ENCODE measurements around the gene KMT2B.

The KMT2B gene

GRCh38 chr19:35744430-35745327 is 26.9 kb downstream of the KMT2B start:
- peak overlapping the region; percentile 98 for H3K27ac ChIP-seq (ENCODE audit: low read length, poor library complexity, severe bottlenecking)
- H3K36me3 ChIP-seq (ENCODE audit: control insufficient read depth in 1 of 2, insufficient read depth in 2 of 2, low read depth in 1 of 2, low read length in 2 of 2): peaks cover 15 to 21% of the 10 kb centered on the region in 2 experiments
- peak overlapping the region; percentile 87 for H2BK5ac ChIP-seq (ENCODE audit: low read depth, low read length, poor library complexity, severe bottlenecking)
- H3K27me3 ChIP-seq (ENCODE audit: control insufficient read depth in 1 of 2, insufficient read depth in 1 of 2, low read length in 2 of 2): no peaks in the 10 kb centered on the region
- peak overlapping the region; percentile 99 for H3K9ac ChIP-seq (ENCODE audit: low read length)
- peak overlapping the region; percentile 90 for H4K91ac ChIP-seq (ENCODE audit: low read length)
- H3K4me1 ChIP-seq (ENCODE audit: control insufficient read depth, insufficient read depth, low read depth, low read length): peaks cover 25% of the 10 kb centered on the region
- no peak overlapping the region for H2BK12ac ChIP-seq (ENCODE audit: low read length in 2 of 2)
- H3K9me3 ChIP-seq (ENCODE audit: control insufficient read depth, low read length): no peaks in the 10 kb centered on the region
- peak overlapping the region; percentile 99 for H2BK120ac ChIP-seq (ENCODE audit: low read depth, low read length)
- no peak overlapping the region for H3K23ac ChIP-seq (ENCODE audit: low read length in 2 of 2)
- peaks cover 31% of the 10 kb centered on the region for H3K79me1 ChIP-seq (replicated peaks; ENCODE audit: low read length, poor library complexity, severe bottlenecking)
- H3K4me3 ChIP-seq (ENCODE audit: insufficient read depth in 1 of 2, low read depth in 1 of 2, low read length in 2 of 2): peak overlapping the region; percentile 65 to 96
- peak overlapping the region; percentile 70 for H4K8ac ChIP-seq (ENCODE audit: low read length)
- 10% methylated on average over 41 of the region's 41 CpGs for WGBS
- peak overlapping the region; percentile 80 for H3K4me2 ChIP-seq (ENCODE audit: low read length, poor library complexity, severe bottlenecking)
- peak overlapping the region; percentile 41 to 95 for H3K18ac ChIP-seq (ENCODE audit: low read depth in 1 of 2, low read length in 2 of 2)
- H3K4ac ChIP-seq (ENCODE audit: low read depth in 1 of 2, low read length in 2 of 2): peak overlapping the region; percentile 92 to 93
- no peak overlapping the region for H2BK15ac ChIP-seq (ENCODE audit: low read depth, poor library complexity, severe bottlenecking)
- DNase-seq: peak; percentile 98
- H3K14ac ChIP-seq (ENCODE audit: low read length in 2 of 2): peak overlapping the region in 1 of 2 experiments; percentile 97
- peak overlapping the region; percentile 71 for H2AK5ac ChIP-seq (ENCODE audit: low read length, severe bottlenecking)
- peak overlapping the region; percentile 72 for H2AFZ ChIP-seq (ENCODE audit: low read depth, low read length)

GRCh38 chr19:35745328-35746086 is 27.7 kb downstream of the KMT2B start, which contains the start of the genes PSENEN and U2AF1L4:
Gene PSENEN (plus strand): TSS chr19:35745651. CDS start chr19:35745931, 280 bp downstream.
Gene U2AF1L4 (minus strand): TSS chr19:35745418. CDS start chr19:35745391, 27 bp downstream.
- H3K18ac ChIP-seq (ENCODE audit: low read depth in 1 of 2, low read length in 2 of 2): peak within 1 kb of the TSS; percentile 67 to 95
- DNase-seq: peak; percentile 99
- H2BK15ac ChIP-seq (ENCODE audit: low read depth, poor library complexity, severe bottlenecking): peak within 1 kb of the TSS; percentile 30
- peak within 1 kb of the TSS; percentile 92 to 93 for H3K4ac ChIP-seq (ENCODE audit: low read depth in 1 of 2, low read length in 2 of 2)
- H2BK120ac ChIP-seq (ENCODE audit: low read depth, low read length): peak within 1 kb of the TSS; percentile 99
- H2AK5ac ChIP-seq (ENCODE audit: low read length, severe bottlenecking): peak within 1 kb of the TSS; percentile 82
- no peak within 1 kb of the TSS for H2BK12ac ChIP-seq (ENCODE audit: low read length in 2 of 2)
- peaks cover 26% of the 10 kb centered on the region for H3K4me1 ChIP-seq (ENCODE audit: control insufficient read depth, insufficient read depth, low read depth, low read length)
- H3K14ac ChIP-seq (ENCODE audit: low read length in 2 of 2): peak within 1 kb of the TSS in 1 of 2 experiments; percentile 97
- peak within 1 kb of the TSS; percentile 99 for H3K9ac ChIP-seq (ENCODE audit: low read length)
- H3K36me3 ChIP-seq (ENCODE audit: control insufficient read depth in 1 of 2, insufficient read depth in 2 of 2, low read depth in 1 of 2, low read length in 2 of 2): peaks cover 16 to 21% of the 10 kb centered on the region in 2 experiments
- peak within 1 kb of the TSS; percentile 90 for H4K91ac ChIP-seq (ENCODE audit: low read length)
- under 1% methylated on average over 37 of the region's 40 CpGs for WGBS
- peak within 1 kb of the TSS; percentile 74 to 96 for H3K4me3 ChIP-seq (ENCODE audit: insufficient read depth in 1 of 2, low read depth in 1 of 2, low read length in 2 of 2)
- peak within 1 kb of the TSS; percentile 98 for H3K27ac ChIP-seq (ENCODE audit: low read length, poor library complexity, severe bottlenecking)
- H3K4me2 ChIP-seq (ENCODE audit: low read length, poor library complexity, severe bottlenecking): peak within 1 kb of the TSS; percentile 80
- H3K9me3 ChIP-seq (ENCODE audit: control insufficient read depth, low read length): no peaks in the 10 kb centered on the region
- no peak within 1 kb of the TSS for H3K23ac ChIP-seq (ENCODE audit: low read length in 2 of 2)
- H2BK5ac ChIP-seq (ENCODE audit: low read depth, low read length, poor library complexity, severe bottlenecking): peak within 1 kb of the TSS; percentile 87
- H3K79me1 ChIP-seq (replicated peaks; ENCODE audit: low read length, poor library complexity, severe bottlenecking): peaks cover 37% of the 10 kb centered on the region
- H3K27me3 ChIP-seq (ENCODE audit: control insufficient read depth in 1 of 2, insufficient read depth in 1 of 2, low read length in 2 of 2): no peaks in the 10 kb centered on the region
- peak within 1 kb of the TSS; percentile 70 for H4K8ac ChIP-seq (ENCODE audit: low read length)
- H2AFZ ChIP-seq (ENCODE audit: low read depth, low read length): peak within 1 kb of the TSS; percentile 72

GRCh38 chr19:35746087-35746462 is 28.3 kb downstream of the KMT2B start:
- no peak overlapping the region for H2AFZ ChIP-seq (ENCODE audit: low read depth, low read length)
- H2AK5ac ChIP-seq (ENCODE audit: low read length, severe bottlenecking): peak overlapping the region; percentile 76
- H2BK5ac ChIP-seq (ENCODE audit: low read depth, low read length, poor library complexity, severe bottlenecking): no peak overlapping the region
- H3K9ac ChIP-seq (ENCODE audit: low read length): peak overlapping the region; percentile 99
- no peak overlapping the region for H2BK12ac ChIP-seq (ENCODE audit: low read length in 2 of 2)
- H4K91ac ChIP-seq (ENCODE audit: low read length): no peak overlapping the region
- H2BK120ac ChIP-seq (ENCODE audit: low read depth, low read length): peak overlapping the region; percentile 35
- no peak for DNase-seq
- H3K27me3 ChIP-seq (ENCODE audit: control insufficient read depth in 1 of 2, insufficient read depth in 1 of 2, low read length in 2 of 2): no peaks in the 10 kb centered on the region
- peak overlapping the region; percentile 33 for H3K27ac ChIP-seq (ENCODE audit: low read length, poor library complexity, severe bottlenecking)
- no peak overlapping the region for H4K8ac ChIP-seq (ENCODE audit: low read length)
- H3K23ac ChIP-seq (ENCODE audit: low read length in 2 of 2): no peak overlapping the region
- peak overlapping the region in 1 of 2 experiments; percentile 4 for H3K18ac ChIP-seq (ENCODE audit: low read depth in 1 of 2, low read length in 2 of 2)
- peak overlapping the region; percentile 76 for H3K4me2 ChIP-seq (ENCODE audit: low read length, poor library complexity, severe bottlenecking)
- peaks cover 37% of the 10 kb centered on the region for H3K79me1 ChIP-seq (replicated peaks; ENCODE audit: low read length, poor library complexity, severe bottlenecking)
- no peaks in the 10 kb centered on the region for H3K9me3 ChIP-seq (ENCODE audit: control insufficient read depth, low read length)
- H3K36me3 ChIP-seq (ENCODE audit: control insufficient read depth in 1 of 2, insufficient read depth in 2 of 2, low read depth in 1 of 2, low read length in 2 of 2): peaks cover 16 to 21% of the 10 kb centered on the region in 2 experiments
- 22% methylated on average over 4 of the region's 4 CpGs for WGBS
- peak overlapping the region; percentile 74 to 96 for H3K4me3 ChIP-seq (ENCODE audit: insufficient read depth in 1 of 2, low read depth in 1 of 2, low read length in 2 of 2)
- H3K4ac ChIP-seq (ENCODE audit: low read depth in 1 of 2, low read length in 2 of 2): peak overlapping the region in 1 of 2 experiments; percentile 57
- no peak overlapping the region for H2BK15ac ChIP-seq (ENCODE audit: low read depth, poor library complexity, severe bottlenecking)
- peaks cover 22% of the 10 kb centered on the region for H3K4me1 ChIP-seq (ENCODE audit: control insufficient read depth, insufficient read depth, low read depth, low read length)
- H3K14ac ChIP-seq (ENCODE audit: low read length in 2 of 2): no peak overlapping the region

All from mesenchymal stem cell (in vitro differentiated cells and primary cell).